GM23338 (cell line): ENCODE results near the gene DCLK2.

Experiments used
- CREB1 ChIP-seq: fragments of 250-450 bp; sonication (Bioruptor Pico); IDR thresholded peaks from 2 replicates; pipeline ENCODE4 v1.5.0; 2020; ENCODE audit warnings: low read depth, mild to moderate bottlenecking, moderate library complexity
- CTCF ChIP-seq, 2 experiments: fragments of 200-600 bp in 1 of 2; sonication (generic) in 1 of 2; conservative IDR thresholded peaks; 2 replicates each; pipeline versions ENCODE4 v1.5.1 to v1.6.1; 2016 to 2017; ENCODE audit warnings: antibody characterized with exemption in 2 of 2, low read depth in 2 of 2, mild to moderate bottlenecking in 2 of 2, moderate library complexity in 1 of 2
- ETS1 ChIP-seq: IDR thresholded peaks from 2 replicates; pipeline ENCODE4 v1.6.1; 2016; ENCODE audit warnings: antibody characterized with exemption
- EZH2 ChIP-seq: fragments of 200-600 bp; sonication (generic); IDR thresholded peaks from one replicate; pipeline ENCODE4 v1.8.0; 2017; ENCODE audit warnings: antibody characterized with exemption, mild to moderate bottlenecking, low read depth; ENCODE audit not compliant: unreplicated experiment
- EZH2phosphoT487 ChIP-seq: fragments of 200-600 bp; sonication (generic); IDR thresholded peaks from one replicate; pipeline ENCODE4 v1.8.1; 2018; ENCODE audit warnings: antibody characterized with exemption; ENCODE audit not compliant: unreplicated experiment
- JUNB ChIP-seq: IDR thresholded peaks from one replicate; pipeline ENCODE4 v1.6.1; 2016; ENCODE audit warnings: antibody characterized with exemption; ENCODE audit not compliant: unreplicated experiment
- NANOG ChIP-seq: IDR thresholded peaks from 2 replicates; pipeline ENCODE4 v1.6.1; 2016; ENCODE audit warnings: antibody characterized with exemption, borderline replicate concordance
- POLR2AphosphoS5 ChIP-seq: IDR thresholded peaks from 2 replicates; pipeline ENCODE4 v1.6.1; 2016; ENCODE audit warnings: antibody characterized with exemption, low read depth
- REST ChIP-seq: IDR thresholded peaks from one replicate; pipeline ENCODE4 v1.6.1; 2018; ENCODE audit warnings: antibody characterized with exemption; ENCODE audit not compliant: unreplicated experiment
- STAT1 ChIP-seq: IDR thresholded peaks from one replicate; pipeline ENCODE4 v1.6.1; 2016; ENCODE audit warnings: antibody characterized with exemption; ENCODE audit not compliant: unreplicated experiment
- ZNF331 ChIP-seq: fragments of 250-450 bp; sonication (Bioruptor Pico); IDR thresholded peaks from 2 replicates; pipeline ENCODE4 v1.5.0; 2020; ENCODE audit warnings: low read depth, mild to moderate bottlenecking, moderate library complexity

GRCh38 chr4:150119492-150119891 lies 41.2 kb downstream of the DCLK2 start:
- TF ChIP-seq POLR2AphosphoS5 (no peak), CTCF (conservative IDR thresholded peaks at IDR 0.05; ENCODE audit: low read depth in 2 of 2) (no peak), REST (no peak), JUNB (no peak), EZH2 (no peak), ETS1 (no peak), EZH2phosphoT487 (no peak), CREB1 (CRISPR knock-in tag) (no peak), STAT1 (no peak), NANOG (no peak), ZNF331 (CRISPR knock-in tag) (no peak)
